Superior temporal gyrus (tissue), 1 donor: ENCODE measurements around the gene KCTD17.

Experiments used
- DNase-seq: peaks from one replicate; pipeline ENCODE4 v3.0.0-alpha.2; 2016; ENCODE audit errors: extremely low spot score

The KCTD17 gene

GRCh38 chr22:37079158-37079557, 27.6 kb downstream of the KCTD17 start:
- DNase-seq = no peak

- DNase-seq = no peak
Observed at GRCh38 chr22:37079668-37080171, 28.2 kb downstream of the KCTD17 start.

GRCh38 chr22:37080438-37080837, 28.9 kb downstream of the KCTD17 start:
- DNase-seq = no peak

- DNase-seq = no peak
Observed at GRCh38 chr22:37080838-37081237, 29.3 kb downstream of the KCTD17 start.

- DNase-seq = no peak
Observed at GRCh38 chr22:37082251-37082873, 30.8 kb downstream of the KCTD17 start.

- DNase-seq = no peak
Observed at GRCh38 chr22:37083914-37084313, 32.4 kb downstream of the KCTD17 start.

- no peak for DNase-seq
Observed at GRCh38 chr22:37084385-37084784, 32.8 kb downstream of the KCTD17 start.

- no peak for DNase-seq
Observed at GRCh38 chr22:37086184-37086583, 34.6 kb downstream of the KCTD17 start.

GRCh38 chr22:37088108-37088605, 36.6 kb downstream of the KCTD17 start:
- DNase-seq = no peak

GRCh38 chr22:37088750-37089408, 37.3 kb downstream of the KCTD17 start:
- DNase-seq = no peak

GRCh38 chr22:37089434-37089833, 37.9 kb downstream of the KCTD17 start:
- DNase-seq = no peak

GRCh38 chr22:37090920-37091695, 39.6 kb downstream of the KCTD17 start:
- DNase-seq = no peak

- DNase-seq = no peak
Observed at GRCh38 chr22:37091994-37092393, 40.5 kb downstream of the KCTD17 start.

- no peak for DNase-seq
Observed at GRCh38 chr22:37092997-37093396, 41.5 kb downstream of the KCTD17 start.

GRCh38 chr22:37094239-37094638, 42.7 kb downstream of the KCTD17 start:
- no peak for DNase-seq

GRCh38 chr22:37095113-37095512, 43.6 kb downstream of the KCTD17 start:
- DNase-seq = no peak

GRCh38 chr22:37097346-37097745, 45.8 kb downstream of the KCTD17 start:
- DNase-seq = no peak

- no peak for DNase-seq
Observed at GRCh38 chr22:37098976-37099591, 47.5 kb downstream of the KCTD17 start.

GRCh38 chr22:37100589-37101127, 49.1 kb downstream of the KCTD17 start:
- no peak for DNase-seq

- DNase-seq = no peak
Observed at GRCh38 chr22:37101311-37102066, 49.9 kb downstream of the KCTD17 start.

GRCh38 chr22:37103151-37103550, 51.6 kb downstream of the KCTD17 start:
- DNase-seq = no peak
